ENCODE measurements around the gene ITIH4. TPM values are rescaled to one million over a fixed set of nuclear protein-coding genes. Genes with fewer than 3 reads are reported as not detected.

Gene ITIH4
- total RNA-seq, 1 experiment from 2014 or later: 1.7 TPM

DNA sequence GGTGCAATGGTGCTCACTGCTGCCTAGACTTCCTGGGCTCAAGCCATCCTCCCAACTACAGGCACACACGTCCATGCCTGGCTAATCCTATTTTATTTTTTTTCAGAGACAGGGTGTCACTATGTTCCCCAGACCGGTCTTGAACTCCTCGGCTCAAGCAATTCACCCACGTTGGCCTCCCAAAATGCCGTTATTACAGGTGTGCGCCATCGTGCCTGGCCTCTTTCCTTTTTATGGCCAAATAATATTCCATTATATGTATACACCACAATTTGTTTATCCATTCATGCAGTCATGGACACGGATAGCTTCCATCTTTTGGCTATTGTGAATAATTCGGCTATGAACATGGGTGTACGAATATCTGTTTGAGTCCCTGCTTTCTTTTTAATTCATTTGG is 58.8 kb downstream of the ITIH4 start:
- Histone ChIP-seq H3K4me3 (ENCODE audit: low read depth, low read length, poor library complexity, severe bottlenecking) (peak overlapping the region; percentile 70), H3K9me3 (ENCODE audit: low read depth, low read length, poor library complexity, severe bottlenecking) (no peaks in the 10 kb centered on the region), H3K27me3 (replicated peaks; ENCODE audit: insufficient read depth, low read depth, low read length, poor library complexity) (no peaks in the 10 kb centered on the region), H3K36me3 (ENCODE audit: insufficient read depth, low read length, poor library complexity, severe bottlenecking) (no peaks in the 10 kb centered on the region), H3K27ac (ENCODE audit: low read depth, low read length, poor library complexity, severe bottlenecking) (no peak overlapping the region), H3K4me1 (ENCODE audit: insufficient read depth, low read length, poor library complexity, severe bottlenecking) (no peaks in the 10 kb centered on the region)
- ChIA-PET CTCF (no interaction called here), POLR2A (ENCODE audit: low non-redundant PET) (no interaction called here)
- TF ChIP-seq, protein P1, sequence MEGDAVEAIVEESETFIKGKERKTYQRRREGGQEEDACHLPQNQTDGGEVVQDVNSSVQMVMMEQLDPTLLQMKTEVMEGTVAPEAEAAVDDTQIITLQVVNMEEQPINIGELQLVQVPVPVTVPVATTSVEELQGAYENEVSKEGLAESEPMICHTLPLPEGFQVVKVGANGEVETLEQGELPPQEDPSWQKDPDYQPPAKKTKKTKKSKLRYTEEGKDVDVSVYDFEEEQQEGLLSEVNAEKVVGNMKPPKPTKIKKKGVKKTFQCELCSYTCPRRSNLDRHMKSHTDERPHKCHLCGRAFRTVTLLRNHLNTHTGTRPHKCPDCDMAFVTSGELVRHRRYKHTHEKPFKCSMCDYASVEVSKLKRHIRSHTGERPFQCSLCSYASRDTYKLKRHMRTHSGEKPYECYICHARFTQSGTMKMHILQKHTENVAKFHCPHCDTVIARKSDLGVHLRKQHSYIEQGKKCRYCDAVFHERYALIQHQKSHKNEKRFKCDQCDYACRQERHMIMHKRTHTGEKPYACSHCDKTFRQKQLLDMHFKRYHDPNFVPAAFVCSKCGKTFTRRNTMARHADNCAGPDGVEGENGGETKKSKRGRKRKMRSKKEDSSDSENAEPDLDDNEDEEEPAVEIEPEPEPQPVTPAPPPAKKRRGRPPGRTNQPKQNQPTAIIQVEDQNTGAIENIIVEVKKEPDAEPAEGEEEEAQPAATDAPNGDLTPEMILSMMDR (conservative IDR thresholded peaks at IDR 0.05; ENCODE audit: low read depth, low read length): no peak
- TF ChIP-seq EZH2 (IDR thresholded peaks at IDR 0.05; ENCODE audit: borderline replicate concordance, low read depth, low read length, poor library complexity, severe bottlenecking): no peak
- BruUV-seq (replicated peaks): no TSS peak
- DNase-seq (ENCODE audit: low spot score): no peak
- intact Hi-C loops (cut with micrococcal nuclease; ENCODE audit: unreplicated experiment): no loop called here

GRCh38 chr3:52771334-52771681 is 59.2 kb downstream of the ITIH4 start:
- Histone ChIP-seq H3K27ac (ENCODE audit: low read depth, low read length, poor library complexity, severe bottlenecking) (peak overlapping the region; percentile 71), H3K9me3 (ENCODE audit: low read depth, low read length, poor library complexity, severe bottlenecking) (no peaks in the 10 kb centered on the region), H3K36me3 (ENCODE audit: insufficient read depth, low read length, poor library complexity, severe bottlenecking) (no peaks in the 10 kb centered on the region), H3K4me3 (ENCODE audit: low read depth, low read length, poor library complexity, severe bottlenecking) (peak overlapping the region; percentile 70), H3K27me3 (replicated peaks; ENCODE audit: insufficient read depth, low read depth, low read length, poor library complexity) (no peaks in the 10 kb centered on the region), H3K4me1 (ENCODE audit: insufficient read depth, low read length, poor library complexity, severe bottlenecking) (no peaks in the 10 kb centered on the region)
- TF ChIP-seq, protein P1 (conservative IDR thresholded peaks at IDR 0.05; ENCODE audit: low read depth, low read length): no peak
- TF ChIP-seq EZH2 (IDR thresholded peaks at IDR 0.05; ENCODE audit: borderline replicate concordance, low read depth, low read length, poor library complexity, severe bottlenecking): no peak
- ChIA-PET CTCF (no interaction called here), POLR2A (ENCODE audit: low non-redundant PET) (no interaction called here)
- BruUV-seq (replicated peaks): TSS peak; percentile 99
- intact Hi-C loops (cut with micrococcal nuclease; ENCODE audit: unreplicated experiment): no loop called here
- DNase-seq (ENCODE audit: low spot score): no peak

DNA sequence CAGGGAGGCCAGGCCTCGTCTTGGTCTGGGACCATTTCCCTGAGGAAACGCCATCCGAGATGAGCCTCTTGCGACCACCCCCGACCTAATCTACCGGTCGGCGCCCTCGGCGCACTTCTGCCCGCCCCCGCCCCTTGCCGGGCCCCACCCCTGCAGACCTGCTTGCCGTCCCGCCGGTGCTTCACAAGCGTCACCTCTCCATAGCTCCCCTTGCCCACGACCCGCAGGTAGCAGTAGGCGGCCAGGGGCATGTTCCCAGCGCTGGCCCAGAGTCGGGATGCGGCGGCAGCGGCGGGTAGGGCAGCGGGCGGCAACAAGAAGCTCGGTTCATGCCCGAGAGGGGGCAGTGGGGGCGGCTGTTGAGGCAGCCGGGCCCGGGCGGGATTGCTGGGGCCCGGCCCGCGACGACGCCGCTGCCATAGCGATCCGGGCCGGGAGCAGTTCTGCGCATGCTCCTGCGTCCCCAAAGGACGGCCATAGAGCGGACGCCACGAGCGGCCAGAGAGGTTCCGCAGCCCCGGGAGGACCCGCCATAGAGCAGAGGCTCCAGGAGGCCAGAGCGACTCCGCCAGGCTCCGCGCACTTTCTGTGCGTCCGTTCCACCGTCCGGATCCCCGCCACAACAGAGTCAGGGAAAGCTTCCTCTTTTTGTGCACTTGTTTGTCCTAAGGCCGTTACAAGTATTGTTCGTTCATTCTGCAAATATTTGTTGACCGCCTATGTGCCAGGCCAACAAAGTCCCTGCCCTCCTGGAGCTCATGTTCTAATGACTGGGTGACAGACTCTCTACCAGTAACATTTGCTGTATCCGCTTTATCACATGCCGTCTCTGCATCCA is 59.8 kb downstream of the ITIH4 start, which contains the start of gene NEK4:
Gene NEK4, minus strand, starts transcription at position 445 of the 838 bp plus-strand sequence. Its CDS starts 194 bp downstream, at position 251.
- intact Hi-C loops (cut with micrococcal nuclease; ENCODE audit: unreplicated experiment): no loop called here
- Histone ChIP-seq H3K36me3 (ENCODE audit: insufficient read depth, low read length, poor library complexity, severe bottlenecking) (no peaks in the 10 kb centered on the region), H3K4me3 (ENCODE audit: low read depth, low read length, poor library complexity, severe bottlenecking) (peak within 1 kb of the TSS; percentile 70), H3K27ac (ENCODE audit: low read depth, low read length, poor library complexity, severe bottlenecking) (peak within 1 kb of the TSS; percentile 71), H3K9me3 (ENCODE audit: low read depth, low read length, poor library complexity, severe bottlenecking) (no peaks in the 10 kb centered on the region), H3K4me1 (ENCODE audit: insufficient read depth, low read length, poor library complexity, severe bottlenecking) (no peaks in the 10 kb centered on the region), H3K27me3 (replicated peaks; ENCODE audit: insufficient read depth, low read depth, low read length, poor library complexity) (no peaks in the 10 kb centered on the region)
- CTCF ChIA-PET: no interaction called here
- TF ChIP-seq, protein P1 (conservative IDR thresholded peaks at IDR 0.05; ENCODE audit: low read depth, low read length): no peak
- TF ChIP-seq EZH2 (IDR thresholded peaks at IDR 0.05; ENCODE audit: borderline replicate concordance, low read depth, low read length, poor library complexity, severe bottlenecking): no peak
- no TSS peak for BruUV-seq (replicated peaks)
- POLR2A ChIA-PET (ENCODE audit: low non-redundant PET): no interaction called here
- DNase-seq (ENCODE audit: low spot score): peak; percentile 86
